K562 (cell line): Measurements from ENCODE around the gene BHLHE40. TPM values are rescaled to one million over a fixed set of nuclear protein-coding genes. Genes with fewer than 3 reads are reported as not detected.
A peak's percentile ranks its signal among the peaks of the same experiment; 100 is the strongest.

Source experiments
- CAMTA2 ChIP-seq: fragments of 250-450 bp; sonication (Bioruptor Pico); conservative IDR thresholded peaks from 2 replicates; pipeline ENCODE4 v1.5.1; 2022
- ETV6 ChIP-seq, 3 experiments: fragments of 150-350 bp in 1 of 3; sonication (generic) in 1 of 3; formaldehyde crosslinking in 1 of 3; IDR thresholded peaks; 2 replicates each; pipeline versions ENCODE4 v1.6.1 to v1.8.0; 2014 to 2022; ENCODE audit warnings: borderline replicate concordance in 2 of 3, low read depth in 2 of 3, antibody characterized with exemption in 1 of 3, low read length in 1 of 3, mild to moderate bottlenecking in 1 of 3, missing genetic modification reagents in 1 of 3
- FIP1L1 ChIP-seq: fragments of 200-400 bp; formaldehyde crosslinking; IDR thresholded peaks from 2 replicates; pipeline ENCODE4 v1.6.1; 2018; ENCODE audit warnings: mild to moderate bottlenecking, low read depth, low read length; ENCODE audit not compliant: poor library complexity, severe bottlenecking
- MGA ChIP-seq: fragments of 450-650 bp; IDR thresholded peaks from 2 replicates; pipeline ENCODE4 v1.6.1; 2016; ENCODE audit warnings: mild to moderate bottlenecking, moderate library complexity
- RFX1 ChIP-seq: fragments of 450-650 bp; IDR thresholded peaks from 2 replicates; pipeline ENCODE4 v1.6.1; 2016; ENCODE audit warnings: mild to moderate bottlenecking, moderate library complexity
- SAFB ChIP-seq: fragments of 200-400 bp; formaldehyde crosslinking; IDR thresholded peaks from 2 replicates; pipeline ENCODE4 v1.6.1; 2017; ENCODE audit warnings: low read depth, low read length, borderline replicate concordance
- STAG1 ChIP-seq: sonication (generic); formaldehyde crosslinking; IDR thresholded peaks from 2 replicates; pipeline ENCODE4 v1.5.0; 2020; ENCODE audit warnings: missing genetic modification reagents, borderline replicate concordance
- TFAM ChIP-seq: fragments of 250-450 bp; sonication (Bioruptor Pico); conservative IDR thresholded peaks from 2 replicates; pipeline ENCODE4 v1.5.0; 2021; ENCODE audit warnings: mild to moderate bottlenecking, moderate library complexity
- XRCC5 ChIP-seq: fragments of 200-400 bp; formaldehyde crosslinking; IDR thresholded peaks from 2 replicates; pipeline ENCODE4 v1.6.1; 2017; ENCODE audit warnings: low read depth, mild to moderate bottlenecking, low read length
- ZNF512 ChIP-seq: IDR thresholded peaks from 2 replicates; pipeline ENCODE4 v1.6.1; 2016; ENCODE audit warnings: missing genetic modification characterization, missing compliant biosample characterization
- polyA plus RNA-seq, 8 experiments: library from polyadenylated mRNA; depleted of rRNA in 4 of 8; stranded (reverse) in 5 of 8; unstranded in 3 of 8; fragments of >200 nt; fragmentation: Nextera tagmentation in 2 of 8; fragmentation: Illumina TruSeq in 1 of 8; extraction: Ambion mirVana in 2 of 8; extraction: Trizol in 1 of 8; gene quantifications; 2 replicates each; pipeline versions ENCODE4 v1.2.1 to v1.2.3, GENCODE V29; 2011 to 2014; ENCODE audit warnings: inconsistent platforms in 1 of 8, missing spikeins in 1 of 8
- total RNA-seq, 7 experiments: library from RNA; depleted of rRNA in 6 of 7; stranded (reverse); fragments of >200 nt in 6 of 7; fragmentation: Illumina TruSeq in 2 of 7; extraction: Trizol in 2 of 7; gene quantifications; 2 replicates each; pipeline versions ENCODE4 v1.2.1 to v1.2.3, GENCODE V29; 2011 to 2021; ENCODE audit warnings: low replicate concordance in 1 of 7

The BHLHE40 gene
- total and polyA plus RNA-seq, 9 of the 15 experiments (the other 6 are each of a cell fraction or from before 2014, with no cell fraction given): 12.0 to 83.9 (median 31.4) TPM

GRCh38 chr3:4976109-4976508 lies 3.1 kb upstream of the BHLHE40 start (continued):
- TF ChIP-seq MGA (no peak), ZNF512 (no peak), STAG1 (CRISPR knock-in tag) (no peak), CAMTA2 (CRISPR knock-in tag) (no peak), TFAM (CRISPR knock-in tag) (no peak), SAFB (no peak), ETV6 (IDR thresholded peaks at IDR 0.05; ENCODE audit: borderline replicate concordance in 1 of 2, low read depth in 2 of 2, low read length in 1 of 2) (no peak), ETV6 (CRISPR knock-in tag; IDR thresholded peaks at IDR 0.05; ENCODE audit: borderline replicate concordance) (no peak), RFX1 (no peak), FIP1L1 (no peak), XRCC5 (peak; percentile 80; the same call in 1 of the 2 replicates)
